ENCODE measurements around the gene MLIP.

DNA sequence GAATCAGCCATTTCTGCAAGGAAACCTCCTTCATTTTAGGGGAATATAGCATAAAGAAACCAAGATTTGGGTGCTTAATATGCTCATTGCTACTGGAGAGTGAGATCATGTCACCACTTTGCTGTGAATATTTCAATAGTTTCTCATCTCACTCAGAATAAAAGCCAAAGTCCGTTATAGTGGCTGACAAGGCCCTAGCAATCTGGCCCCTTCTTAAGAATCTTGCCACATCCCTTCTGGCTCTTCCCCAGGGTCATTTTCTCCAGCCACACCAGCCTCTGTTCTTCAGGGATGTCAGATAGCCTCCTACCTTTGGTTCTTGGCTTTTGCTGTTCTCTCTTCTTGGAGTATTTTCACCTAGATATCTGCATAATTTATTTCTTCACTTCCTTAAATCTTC, 24.8 kb upstream of the MLIP start:
- TF ChIP-seq, protein P1, sequence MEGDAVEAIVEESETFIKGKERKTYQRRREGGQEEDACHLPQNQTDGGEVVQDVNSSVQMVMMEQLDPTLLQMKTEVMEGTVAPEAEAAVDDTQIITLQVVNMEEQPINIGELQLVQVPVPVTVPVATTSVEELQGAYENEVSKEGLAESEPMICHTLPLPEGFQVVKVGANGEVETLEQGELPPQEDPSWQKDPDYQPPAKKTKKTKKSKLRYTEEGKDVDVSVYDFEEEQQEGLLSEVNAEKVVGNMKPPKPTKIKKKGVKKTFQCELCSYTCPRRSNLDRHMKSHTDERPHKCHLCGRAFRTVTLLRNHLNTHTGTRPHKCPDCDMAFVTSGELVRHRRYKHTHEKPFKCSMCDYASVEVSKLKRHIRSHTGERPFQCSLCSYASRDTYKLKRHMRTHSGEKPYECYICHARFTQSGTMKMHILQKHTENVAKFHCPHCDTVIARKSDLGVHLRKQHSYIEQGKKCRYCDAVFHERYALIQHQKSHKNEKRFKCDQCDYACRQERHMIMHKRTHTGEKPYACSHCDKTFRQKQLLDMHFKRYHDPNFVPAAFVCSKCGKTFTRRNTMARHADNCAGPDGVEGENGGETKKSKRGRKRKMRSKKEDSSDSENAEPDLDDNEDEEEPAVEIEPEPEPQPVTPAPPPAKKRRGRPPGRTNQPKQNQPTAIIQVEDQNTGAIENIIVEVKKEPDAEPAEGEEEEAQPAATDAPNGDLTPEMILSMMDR (IDR thresholded peaks at IDR 0.05): no peak
- TF ChIP-seq POLR2A (IDR thresholded peaks at IDR 0.05): no peak

Measured in gastroesophageal sphincter (tissue), 3 donors.